Endodermal cell (in vitro differentiated cells): ENCODE data around the gene CRCP. TPM values are rescaled to one million over a fixed set of nuclear protein-coding genes. Genes with fewer than 3 reads are reported as not detected.

Source experiments
- DNase-seq: peaks from one replicate; pipeline ENCODE4 v3.0.0-alpha.2; 2017
- H3K27ac ChIP-seq: 2 replicates; pipeline ENCODE4 v1.5.1; 2013; ENCODE audit warnings: mild to moderate bottlenecking, low read depth, low read length, moderate library complexity
- H3K27me3 ChIP-seq: 2 replicates; pipeline ENCODE4 v1.6.1; 2013; ENCODE audit warnings: mild to moderate bottlenecking, low read length, moderate library complexity; ENCODE audit not compliant: insufficient read depth, control insufficient read depth, poor library complexity, severe bottlenecking
- H3K36me3 ChIP-seq: 2 replicates; pipeline ENCODE4 v1.7.0; 2013; ENCODE audit warnings: mild to moderate bottlenecking, low read length, moderate library complexity; ENCODE audit not compliant: control insufficient read depth, insufficient read depth
- H3K4me1 ChIP-seq: one replicate; pipeline ENCODE4 v1.7.0; 2013; ENCODE audit warnings: low read length; ENCODE audit not compliant: control insufficient read depth, insufficient read depth
- H3K4me3 ChIP-seq: 2 replicates; pipeline ENCODE4 v1.5.1; 2013; ENCODE audit warnings: mild to moderate bottlenecking, low read length, moderate library complexity
- H3K9ac ChIP-seq: 2 replicates; pipeline ENCODE4 v1.6.1; 2013; ENCODE audit warnings: mild to moderate bottlenecking, low read length, moderate library complexity; ENCODE audit not compliant: poor library complexity, severe bottlenecking; ENCODE audit errors: extremely low read depth
- H3K9me3 ChIP-seq: 2 replicates; pipeline ENCODE4 v1.6.1; 2013; ENCODE audit warnings: mild to moderate bottlenecking, low read length, moderate library complexity; ENCODE audit not compliant: control insufficient read depth
- H3K27ac Mint-ChIP-seq: 2 replicates; pipeline ENCODE4 v1.8.0; 2020; ENCODE audit warnings: mixed read lengths
- H3K27me3 Mint-ChIP-seq: 2 replicates; pipeline ENCODE4 v1.8.0; 2021; ENCODE audit warnings: mild to moderate bottlenecking, mixed read lengths; ENCODE audit not compliant: insufficient read depth
- H3K36me3 Mint-ChIP-seq: 2 replicates; pipeline ENCODE4 v1.8.0; 2020; ENCODE audit warnings: low read depth, mixed read lengths
- H3K4me1 Mint-ChIP-seq: 2 replicates; pipeline ENCODE4 v1.8.0; 2020; ENCODE audit warnings: mixed read lengths
- H3K4me3 Mint-ChIP-seq: 2 replicates; pipeline ENCODE4 v1.8.0; 2020; ENCODE audit warnings: mild to moderate bottlenecking, moderate library complexity, mixed read lengths
- H3K9me3 Mint-ChIP-seq: 2 replicates; pipeline ENCODE4 v1.8.0; 2020; ENCODE audit warnings: mild to moderate bottlenecking, mixed read lengths
- WGBS, 2 experiments: methylation state at CpG; one replicate each; pipeline versions ENCODE4 v1.1.5 to v1.1.7; 2013; ENCODE audit warnings: missing lambda C conversion rate in 2 of 2, mixed read lengths in 1 of 2; ENCODE audit not compliant: insufficient coverage in 1 of 2, insufficient read length in 1 of 2; 5-methylcytosine and 5-hydroxymethylcytosine counted together
- total RNA-seq, 2 donors: library from RNA; stranded (reverse); fragmentation: NEBNext Ultra II Directional in 1 of 2; extraction: Animal tissue kit (Norgen Biotek cat#: 25700) in 1 of 2; gene quantifications; 2 replicates in 1 of 2; 3 replicates in 1 of 2; pipeline ENCODE4 v1.2.1, GENCODE V29; 2021
- TF ChIP-seq, protein P1 (sequence below): fragments of 200-600 bp; sonication (generic); conservative IDR thresholded peaks from 2 replicates; pipeline ENCODE4 v1.5.0; 2021; ENCODE audit warnings: antibody characterized with exemption, mild to moderate bottlenecking

CRCP gene
- total RNA-seq, 2 donors from 2014 or later, result 25.9 to 27.8 TPM

DNA sequence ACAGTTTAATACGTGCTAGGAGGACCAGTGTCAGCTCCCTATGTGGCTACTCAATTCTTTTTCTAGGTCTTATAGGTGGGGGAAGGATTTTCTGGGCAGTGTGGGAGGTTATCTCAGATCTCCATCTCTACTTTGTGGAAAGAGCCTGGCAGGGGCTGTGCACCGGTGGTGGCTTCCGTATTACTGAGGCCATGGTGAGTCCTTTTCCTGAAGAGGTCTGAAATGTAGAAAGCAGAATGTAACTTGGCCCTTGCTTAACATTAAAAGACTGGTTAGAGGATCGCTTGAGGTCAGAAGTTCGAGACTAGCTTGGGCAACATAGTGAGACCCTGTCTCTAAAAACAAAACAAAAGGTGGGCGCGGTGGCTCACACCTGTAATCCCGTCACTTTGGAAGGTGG lies 87.8 kb downstream of the CRCP start:
- Histone ChIP-seq H3K36me3 (no peaks in the 10 kb centered on the region), H3K4me3 (no peak overlapping the region), H3K27me3 (no peaks in the 10 kb centered on the region), H3K4me1 (no peaks in the 10 kb centered on the region), H3K9ac (no peak overlapping the region), H3K27ac (no peak overlapping the region), H3K9me3 (no peaks in the 10 kb centered on the region)
- WGBS, 2 experiments, result 82 to 92% methylated on average over 7 to 8 of the region's 8 CpGs
- no peak overlapping the region for H3K27ac Mint-ChIP-seq
- H3K4me3 Mint-ChIP-seq, result no peak overlapping the region
- TF ChIP-seq, protein P1, sequence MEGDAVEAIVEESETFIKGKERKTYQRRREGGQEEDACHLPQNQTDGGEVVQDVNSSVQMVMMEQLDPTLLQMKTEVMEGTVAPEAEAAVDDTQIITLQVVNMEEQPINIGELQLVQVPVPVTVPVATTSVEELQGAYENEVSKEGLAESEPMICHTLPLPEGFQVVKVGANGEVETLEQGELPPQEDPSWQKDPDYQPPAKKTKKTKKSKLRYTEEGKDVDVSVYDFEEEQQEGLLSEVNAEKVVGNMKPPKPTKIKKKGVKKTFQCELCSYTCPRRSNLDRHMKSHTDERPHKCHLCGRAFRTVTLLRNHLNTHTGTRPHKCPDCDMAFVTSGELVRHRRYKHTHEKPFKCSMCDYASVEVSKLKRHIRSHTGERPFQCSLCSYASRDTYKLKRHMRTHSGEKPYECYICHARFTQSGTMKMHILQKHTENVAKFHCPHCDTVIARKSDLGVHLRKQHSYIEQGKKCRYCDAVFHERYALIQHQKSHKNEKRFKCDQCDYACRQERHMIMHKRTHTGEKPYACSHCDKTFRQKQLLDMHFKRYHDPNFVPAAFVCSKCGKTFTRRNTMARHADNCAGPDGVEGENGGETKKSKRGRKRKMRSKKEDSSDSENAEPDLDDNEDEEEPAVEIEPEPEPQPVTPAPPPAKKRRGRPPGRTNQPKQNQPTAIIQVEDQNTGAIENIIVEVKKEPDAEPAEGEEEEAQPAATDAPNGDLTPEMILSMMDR, result no peak
- peaks cover 20% of the 10 kb centered on the region for H3K4me1 Mint-ChIP-seq
- H3K9me3 Mint-ChIP-seq, result no peaks in the 10 kb centered on the region
- H3K36me3 Mint-ChIP-seq, result no peaks in the 10 kb centered on the region
- no peak for DNase-seq
- H3K27me3 Mint-ChIP-seq, result peaks cover 10% of the 10 kb centered on the region

Other genes starting within 250 kb of the CRCP start
- 10 to 100 TPM; 20.7 to 24.7 TPM for gene VKORC1L1, start 241.8 kb upstream of the CRCP start, total RNA-seq
- gene GUSB, start 132.6 kb upstream of the CRCP start, total RNA-seq, result 10 to 100 TPM; 54.5 to 60.6 TPM
- 10 to 100 TPM; 37.8 to 47.9 TPM for gene ASL, start 39.0 kb upstream of the CRCP start, total RNA-seq
- 10 to 100 TPM; 38.3 to 43.8 TPM for gene TPST1, start 90.5 kb downstream of the CRCP start, total RNA-seq